GM12878 (cell line): ENCODE data around the gene HMGB2. TPM values are rescaled to one million over a fixed set of nuclear protein-coding genes. Genes with fewer than 3 reads are reported as not detected.

ENCODE experiments used
- ASH2L ChIP-seq: fragments of 300-600, 200-600 bp; sonication (generic); IDR thresholded peaks from 2 replicates; pipeline ENCODE4 v1.6.1; 2017; ENCODE audit warnings: low read depth, mild to moderate bottlenecking, borderline replicate concordance
- DPF2 ChIP-seq: fragments of 450-650 bp; IDR thresholded peaks from 2 replicates; pipeline ENCODE4 v1.6.1; 2017; ENCODE audit warnings: mild to moderate bottlenecking
- IKZF1 ChIP-seq: fragments of 450-650 bp; conservative IDR thresholded peaks from 2 replicates; pipeline ENCODE4 v1.6.1; 2017; ENCODE audit warnings: antibody characterized with exemption, mild to moderate bottlenecking
- KAT2A ChIP-seq: conservative IDR thresholded peaks from 2 replicates; pipeline ENCODE4 v1.6.1; 2011; ENCODE audit warnings: low read depth, low read length; ENCODE audit not compliant: control insufficient read depth
- MTA3 ChIP-seq: IDR thresholded peaks from 2 replicates; pipeline ENCODE4 v1.6.1; 2012; ENCODE audit warnings: low read length, inconsistent platforms, borderline replicate concordance
- MXI1 ChIP-seq: fragments of 150-350 bp; IDR thresholded peaks from 2 replicates; pipeline ENCODE4 v1.6.1; 2011; ENCODE audit warnings: low read depth, mild to moderate bottlenecking, inconsistent platforms, low read length, improper control_type of control experiment
- NRF1 ChIP-seq: conservative IDR thresholded peaks from 2 replicates; pipeline ENCODE4 v1.6.1; 2011; ENCODE audit warnings: mild to moderate bottlenecking, low read depth, low read length, improper control_type of control experiment
- PAX5 ChIP-seq: IDR thresholded peaks from 2 replicates; pipeline ENCODE4 v1.6.1; 2011; ENCODE audit warnings: low read depth, low read length, borderline replicate concordance
- POU2F2 ChIP-seq: IDR thresholded peaks from 3 replicates; pipeline ENCODE4 v1.6.1; 2011; ENCODE audit warnings: low read depth, mild to moderate bottlenecking, low read length, borderline replicate concordance
- SIX5 ChIP-seq: IDR thresholded peaks from 2 replicates; pipeline ENCODE4 v1.6.1; 2011; ENCODE audit warnings: mild to moderate bottlenecking, low read depth, low read length, moderate library complexity; ENCODE audit not compliant: severe bottlenecking
- YY1 ChIP-seq: IDR thresholded peaks from 2 replicates; pipeline ENCODE4 v1.6.1; 2011; ENCODE audit warnings: low read depth, mild to moderate bottlenecking, low read length
- polyA plus RNA-seq, 11 experiments: library from polyadenylated mRNA; depleted of rRNA in 4 of 11; unstranded in 6 of 11; stranded (reverse) in 5 of 11; fragments of >200 nt; fragmentation: Nextera tagmentation in 4 of 11; fragmentation: Illumina TruSeq in 1 of 11; extraction: Ambion mirVana in 4 of 11; extraction: Trizol in 1 of 11; gene quantifications; 1 replicate in 1 of 11; 2 replicates in 10 of 11; pipeline versions ENCODE4 v1.2.1 to v1.2.3, GENCODE V29; 2011 to 2016; ENCODE audit warnings: inconsistent platforms in 2 of 11, missing spikeins in 2 of 11, low read depth in 1 of 11
- total RNA-seq, 4 experiments: library from RNA; depleted of rRNA in 3 of 4; stranded (reverse); fragments of >200 nt in 3 of 4; fragmentation: Illumina TruSeq in 1 of 4; extraction: Trizol in 1 of 4; gene quantifications; 2 replicates each; pipeline versions ENCODE4 v1.2.1 to v1.2.3, GENCODE V29; 2013 to 2021
- TF ChIP-seq, protein P1 (sequence below): fragments of 450-650 bp; IDR thresholded peaks from 2 replicates; pipeline ENCODE4 v1.6.1; 2018; ENCODE audit warnings: mild to moderate bottlenecking, low read depth, moderate library complexity; ENCODE audit not compliant: partially characterized antibody
- TF ChIP-seq, protein P2 (sequence below): fragments of 450-650 bp; IDR thresholded peaks from 2 replicates; pipeline ENCODE4 v1.6.1; 2018; ENCODE audit warnings: borderline replicate concordance, mild to moderate bottlenecking; ENCODE audit not compliant: partially characterized antibody
- TF ChIP-seq, protein P3 (sequence below): IDR thresholded peaks from 2 replicates; pipeline ENCODE4 v1.6.1; 2012; ENCODE audit warnings: improper control_type of control experiment, low read depth, low read length; ENCODE audit not compliant: insufficient replicate concordance
- TF ChIP-seq, protein P4 (sequence below): fragments of 450-650 bp; IDR thresholded peaks from 2 replicates; pipeline ENCODE4 v1.6.1; 2017; ENCODE audit warnings: mild to moderate bottlenecking, low read depth, inconsistent platforms; ENCODE audit not compliant: poor library complexity, severe bottlenecking

Gene HMGB2
- total and polyA plus RNA-seq, 10 of the 15 experiments (the other 5 are each of a cell fraction or from before 2014, with no cell fraction given): 260 to 961 (median 668) TPM

DNA sequence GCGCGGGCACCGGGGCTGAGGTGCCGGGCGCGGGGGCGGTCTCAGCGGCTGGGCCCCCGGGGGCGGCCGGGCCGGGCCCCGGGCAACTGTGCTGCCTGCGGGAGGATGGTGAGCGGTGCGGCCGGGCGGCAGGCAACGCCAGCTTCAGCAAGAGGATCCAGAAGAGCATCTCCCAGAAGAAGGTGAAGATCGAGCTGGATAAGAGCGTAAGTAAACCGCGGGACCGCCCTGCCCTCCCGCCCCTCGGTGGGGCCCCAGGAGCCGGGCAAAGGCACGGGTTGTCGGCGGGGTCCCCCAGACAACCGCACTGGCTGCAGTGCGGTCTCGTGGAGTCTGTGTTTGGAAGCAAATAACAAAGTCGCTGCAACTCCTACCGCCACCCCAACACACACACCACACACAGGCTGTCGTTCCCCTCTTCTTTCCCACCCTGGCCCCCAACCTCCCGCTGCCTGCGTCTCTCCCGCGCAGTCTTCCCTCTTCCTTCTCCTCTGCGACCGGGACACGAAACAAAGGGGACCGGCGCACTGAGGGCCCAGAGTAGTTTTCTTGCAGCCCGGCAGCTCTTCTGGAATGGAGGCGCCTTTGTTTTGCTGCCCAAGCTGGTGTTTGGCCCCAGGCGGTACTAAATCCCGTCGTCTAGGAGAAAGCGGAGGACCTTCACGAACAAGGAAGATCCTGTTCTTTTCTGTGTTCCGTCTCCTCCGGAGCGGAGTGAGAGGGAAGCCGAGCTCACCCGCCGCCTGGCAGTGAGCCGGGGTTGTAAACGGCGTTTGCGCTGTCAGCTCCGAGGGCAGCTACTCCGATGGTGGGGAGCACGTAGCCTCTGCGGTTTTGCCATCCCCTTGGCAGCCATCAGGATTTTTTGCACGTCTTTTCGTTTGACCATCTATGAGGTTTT, 37.4 kb upstream of the HMGB2 start (continued):
- peak; percentile 2; the same call in 1 of the 2 replicates for TF ChIP-seq ASH2L
- TF ChIP-seq IKZF1: peak; percentile 57; the same call in 1 of the 2 replicates
- no peak for TF ChIP-seq KAT2A
- TF ChIP-seq, protein P1, sequence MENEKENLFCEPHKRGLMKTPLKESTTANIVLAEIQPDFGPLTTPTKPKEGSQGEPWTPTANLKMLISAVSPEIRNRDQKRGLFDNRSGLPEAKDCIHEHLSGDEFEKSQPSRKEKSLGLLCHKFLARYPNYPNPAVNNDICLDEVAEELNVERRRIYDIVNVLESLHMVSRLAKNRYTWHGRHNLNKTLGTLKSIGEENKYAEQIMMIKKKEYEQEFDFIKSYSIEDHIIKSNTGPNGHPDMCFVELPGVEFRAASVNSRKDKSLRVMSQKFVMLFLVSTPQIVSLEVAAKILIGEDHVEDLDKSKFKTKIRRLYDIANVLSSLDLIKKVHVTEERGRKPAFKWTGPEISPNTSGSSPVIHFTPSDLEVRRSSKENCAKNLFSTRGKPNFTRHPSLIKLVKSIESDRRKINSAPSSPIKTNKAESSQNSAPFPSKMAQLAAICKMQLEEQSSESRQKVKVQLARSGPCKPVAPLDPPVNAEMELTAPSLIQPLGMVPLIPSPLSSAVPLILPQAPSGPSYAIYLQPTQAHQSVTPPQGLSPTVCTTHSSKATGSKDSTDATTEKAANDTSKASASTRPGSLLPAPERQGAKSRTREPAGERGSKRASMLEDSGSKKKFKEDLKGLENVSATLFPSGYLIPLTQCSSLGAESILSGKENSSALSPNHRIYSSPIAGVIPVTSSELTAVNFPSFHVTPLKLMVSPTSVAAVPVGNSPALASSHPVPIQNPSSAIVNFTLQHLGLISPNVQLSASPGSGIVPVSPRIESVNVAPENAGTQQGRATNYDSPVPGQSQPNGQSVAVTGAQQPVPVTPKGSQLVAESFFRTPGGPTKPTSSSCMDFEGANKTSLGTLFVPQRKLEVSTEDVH: no peak
- TF ChIP-seq, protein P2, sequence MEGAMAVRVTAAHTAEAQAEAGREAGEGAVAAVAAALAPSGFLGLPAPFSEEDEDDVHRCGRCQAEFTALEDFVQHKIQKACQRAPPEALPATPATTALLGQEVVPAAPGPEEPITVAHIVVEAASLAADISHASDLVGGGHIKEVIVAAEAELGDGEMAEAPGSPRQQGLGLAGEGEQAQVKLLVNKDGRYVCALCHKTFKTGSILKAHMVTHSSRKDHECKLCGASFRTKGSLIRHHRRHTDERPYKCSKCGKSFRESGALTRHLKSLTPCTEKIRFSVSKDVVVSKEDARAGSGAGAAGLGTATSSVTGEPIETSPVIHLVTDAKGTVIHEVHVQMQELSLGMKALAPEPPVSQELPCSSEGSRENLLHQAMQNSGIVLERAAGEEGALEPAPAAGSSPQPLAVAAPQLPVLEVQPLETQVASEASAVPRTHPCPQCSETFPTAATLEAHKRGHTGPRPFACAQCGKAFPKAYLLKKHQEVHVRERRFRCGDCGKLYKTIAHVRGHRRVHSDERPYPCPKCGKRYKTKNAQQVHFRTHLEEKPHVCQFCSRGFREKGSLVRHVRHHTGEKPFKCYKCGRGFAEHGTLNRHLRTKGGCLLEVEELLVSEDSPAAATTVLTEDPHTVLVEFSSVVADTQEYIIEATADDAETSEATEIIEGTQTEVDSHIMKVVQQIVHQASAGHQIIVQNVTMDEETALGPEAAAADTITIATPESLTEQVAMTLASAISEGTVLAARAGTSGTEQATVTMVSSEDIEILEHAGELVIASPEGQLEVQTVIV: no peak
- TF ChIP-seq DPF2: 0 out of 2 replicates have a peak, but pooled peaks have one; percentile 4
- no peak for TF ChIP-seq NRF1
- TF ChIP-seq POU2F2: no peak
- no peak for TF ChIP-seq SIX5
- TF ChIP-seq YY1: no peak
- TF ChIP-seq, protein P3, sequence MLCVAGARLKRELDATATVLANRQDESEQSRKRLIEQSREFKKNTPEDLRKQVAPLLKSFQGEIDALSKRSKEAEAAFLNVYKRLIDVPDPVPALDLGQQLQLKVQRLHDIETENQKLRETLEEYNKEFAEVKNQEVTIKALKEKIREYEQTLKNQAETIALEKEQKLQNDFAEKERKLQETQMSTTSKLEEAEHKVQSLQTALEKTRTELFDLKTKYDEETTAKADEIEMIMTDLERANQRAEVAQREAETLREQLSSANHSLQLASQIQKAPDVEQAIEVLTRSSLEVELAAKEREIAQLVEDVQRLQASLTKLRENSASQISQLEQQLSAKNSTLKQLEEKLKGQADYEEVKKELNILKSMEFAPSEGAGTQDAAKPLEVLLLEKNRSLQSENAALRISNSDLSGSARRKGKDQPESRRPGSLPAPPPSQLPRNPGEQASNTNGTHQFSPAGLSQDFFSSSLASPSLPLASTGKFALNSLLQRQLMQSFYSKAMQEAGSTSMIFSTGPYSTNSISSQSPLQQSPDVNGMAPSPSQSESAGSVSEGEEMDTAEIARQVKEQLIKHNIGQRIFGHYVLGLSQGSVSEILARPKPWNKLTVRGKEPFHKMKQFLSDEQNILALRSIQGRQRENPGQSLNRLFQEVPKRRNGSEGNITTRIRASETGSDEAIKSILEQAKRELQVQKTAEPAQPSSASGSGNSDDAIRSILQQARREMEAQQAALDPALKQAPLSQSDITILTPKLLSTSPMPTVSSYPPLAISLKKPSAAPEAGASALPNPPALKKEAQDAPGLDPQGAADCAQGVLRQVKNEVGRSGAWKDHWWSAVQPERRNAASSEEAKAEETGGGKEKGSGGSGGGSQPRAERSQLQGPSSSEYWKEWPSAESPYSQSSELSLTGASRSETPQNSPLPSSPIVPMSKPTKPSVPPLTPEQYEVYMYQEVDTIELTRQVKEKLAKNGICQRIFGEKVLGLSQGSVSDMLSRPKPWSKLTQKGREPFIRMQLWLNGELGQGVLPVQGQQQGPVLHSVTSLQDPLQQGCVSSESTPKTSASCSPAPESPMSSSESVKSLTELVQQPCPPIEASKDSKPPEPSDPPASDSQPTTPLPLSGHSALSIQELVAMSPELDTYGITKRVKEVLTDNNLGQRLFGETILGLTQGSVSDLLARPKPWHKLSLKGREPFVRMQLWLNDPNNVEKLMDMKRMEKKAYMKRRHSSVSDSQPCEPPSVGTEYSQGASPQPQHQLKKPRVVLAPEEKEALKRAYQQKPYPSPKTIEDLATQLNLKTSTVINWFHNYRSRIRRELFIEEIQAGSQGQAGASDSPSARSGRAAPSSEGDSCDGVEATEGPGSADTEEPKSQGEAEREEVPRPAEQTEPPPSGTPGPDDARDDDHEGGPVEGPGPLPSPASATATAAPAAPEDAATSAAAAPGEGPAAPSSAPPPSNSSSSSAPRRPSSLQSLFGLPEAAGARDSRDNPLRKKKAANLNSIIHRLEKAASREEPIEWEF: no peak
- no peak for TF ChIP-seq PAX5
- no peak for TF ChIP-seq MTA3
- TF ChIP-seq MXI1: no peak; the same call in 1 of the 2 replicates
- TF ChIP-seq, protein P4, sequence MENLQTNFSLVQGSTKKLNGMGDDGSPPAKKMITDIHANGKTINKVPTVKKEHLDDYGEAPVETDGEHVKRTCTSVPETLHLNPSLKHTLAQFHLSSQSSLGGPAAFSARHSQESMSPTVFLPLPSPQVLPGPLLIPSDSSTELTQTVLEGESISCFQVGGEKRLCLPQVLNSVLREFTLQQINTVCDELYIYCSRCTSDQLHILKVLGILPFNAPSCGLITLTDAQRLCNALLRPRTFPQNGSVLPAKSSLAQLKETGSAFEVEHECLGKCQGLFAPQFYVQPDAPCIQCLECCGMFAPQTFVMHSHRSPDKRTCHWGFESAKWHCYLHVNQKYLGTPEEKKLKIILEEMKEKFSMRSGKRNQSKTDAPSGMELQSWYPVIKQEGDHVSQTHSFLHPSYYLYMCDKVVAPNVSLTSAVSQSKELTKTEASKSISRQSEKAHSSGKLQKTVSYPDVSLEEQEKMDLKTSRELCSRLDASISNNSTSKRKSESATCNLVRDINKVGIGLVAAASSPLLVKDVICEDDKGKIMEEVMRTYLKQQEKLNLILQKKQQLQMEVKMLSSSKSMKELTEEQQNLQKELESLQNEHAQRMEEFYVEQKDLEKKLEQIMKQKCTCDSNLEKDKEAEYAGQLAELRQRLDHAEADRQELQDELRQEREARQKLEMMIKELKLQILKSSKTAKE: no peak
